K562 (cell line): ENCODE data around the gene SAMD11. TPM values are rescaled to one million over a fixed set of nuclear protein-coding genes. Genes with fewer than 3 reads are reported as not detected.
A peak's percentile ranks its signal among the peaks of the same experiment; 100 is the strongest.

ENCODE experiments used
- E2F3 ChIP-seq: fragments of 250-450 bp; sonication (Bioruptor Pico); IDR thresholded peaks from 2 replicates; pipeline ENCODE4 v1.4.0; 2020; ENCODE audit warnings: mild to moderate bottlenecking
- FOXK2 ChIP-seq, 2 experiments: fragments of 450-650 bp; IDR thresholded peaks in 1 of 2; conservative IDR thresholded peaks in 1 of 2; 2 replicates each; pipeline ENCODE4 v1.6.1; 2016; ENCODE audit warnings: low read depth in 2 of 2, mild to moderate bottlenecking in 1 of 2
- GABPB2 ChIP-seq: fragments of 250-450 bp; sonication (Bioruptor Pico); conservative IDR thresholded peaks from 2 replicates; pipeline ENCODE4 v1.5.1; 2021; ENCODE audit warnings: mild to moderate bottlenecking
- HMG20A ChIP-seq: fragments of 450-650 bp; formaldehyde crosslinking; conservative IDR thresholded peaks from 2 replicates; pipeline ENCODE4 v1.4.0; 2020; ENCODE audit warnings: mild to moderate bottlenecking, mixed read lengths
- ID3 ChIP-seq, 2 experiments: fragments of 250-450 bp in 1 of 2; fragments of 450-650 bp in 1 of 2; sonication (Bioruptor Pico) in 1 of 2; IDR thresholded peaks; 2 replicates each; pipeline versions ENCODE4 v1.6.1 to v1.8.0; 2016 to 2021; ENCODE audit warnings: mild to moderate bottlenecking in 2 of 2, moderate library complexity in 2 of 2, missing compliant biosample characterization in 1 of 2, missing genetic modification characterization in 1 of 2
- ILK ChIP-seq: fragments of 450-650 bp; IDR thresholded peaks from 2 replicates; pipeline ENCODE4 v1.6.1; 2016; ENCODE audit warnings: missing genetic modification characterization, low read depth, mild to moderate bottlenecking, missing compliant biosample characterization, moderate library complexity, borderline replicate concordance
- IRF1 ChIP-seq: sonication (generic); formaldehyde crosslinking; IDR thresholded peaks from 2 replicates; pipeline ENCODE4 v1.8.0; 2022; ENCODE audit warnings: missing genetic modification reagents, mild to moderate bottlenecking, borderline replicate concordance
- KDM1A ChIP-seq, 2 experiments: fragments of 450-650 bp; IDR thresholded peaks; 2 replicates each; pipeline ENCODE4 v1.6.1; 2016; ENCODE audit warnings: mild to moderate bottlenecking in 2 of 2
- MBD1 ChIP-seq: fragments of 250-450 bp; sonication (Bioruptor Pico); IDR thresholded peaks from 2 replicates; pipeline ENCODE4 v1.8.0; 2022; ENCODE audit warnings: inconsistent platforms
- MLX ChIP-seq, 2 experiments: fragments of 450-650 bp in 1 of 2; sonication (generic) in 1 of 2; formaldehyde crosslinking; conservative IDR thresholded peaks; 2 replicates each; pipeline versions ENCODE4 v1.4.0 to v1.8.1; 2020 to 2022; ENCODE audit warnings: mild to moderate bottlenecking in 1 of 2, missing genetic modification reagents in 1 of 2
- MTA2 ChIP-seq: fragments of 450-650 bp; IDR thresholded peaks from 2 replicates; pipeline ENCODE4 v1.6.1; 2016; ENCODE audit warnings: low read depth
- POLR2A ChIP-seq: fragments of 450-650 bp; conservative IDR thresholded peaks from 2 replicates; pipeline ENCODE4 v1.6.1; 2016
- RAD21 ChIP-seq, 2 experiments: fragments of 250-450 bp in 1 of 2; fragments of 450-650 bp in 1 of 2; sonication (Bioruptor Pico) in 1 of 2; formaldehyde crosslinking in 1 of 2; IDR thresholded peaks in 1 of 2; conservative IDR thresholded peaks in 1 of 2; 2 replicates each; pipeline versions ENCODE4 v1.4.0 to v1.8.0; 2020 to 2022; ENCODE audit warnings: mild to moderate bottlenecking in 2 of 2, moderate library complexity in 1 of 2
- SNRNP70 ChIP-seq: fragments of 200-400 bp; formaldehyde crosslinking; optimal IDR thresholded peaks from 2 replicates; pipeline ENCODE3; 2017; ENCODE audit warnings: low read depth, low read length
- SRF ChIP-seq, 2 experiments: fragments of 250-450, 450-650 bp in 1 of 2; sonication (Bioruptor Pico) in 1 of 2; sonication (generic) in 1 of 2; formaldehyde crosslinking; IDR thresholded peaks; 2 replicates each; pipeline versions ENCODE4 v1.5.0 to v1.5.1; 2020 to 2022; ENCODE audit warnings: mild to moderate bottlenecking in 1 of 2, missing genetic modification reagents in 1 of 2
- SRSF7 ChIP-seq: fragments of 200-400 bp; formaldehyde crosslinking; optimal IDR thresholded peaks from 2 replicates; pipeline ENCODE3; 2017; ENCODE audit warnings: mild to moderate bottlenecking, low read depth, low read length
- THRAP3 ChIP-seq: fragments of 450-650 bp; IDR thresholded peaks from 2 replicates; pipeline ENCODE4 v1.6.1; 2016; ENCODE audit warnings: mild to moderate bottlenecking, inconsistent platforms, borderline replicate concordance
- TOE1 ChIP-seq, 2 experiments: fragments of 450-650 bp in 1 of 2; sonication (generic) in 1 of 2; formaldehyde crosslinking in 1 of 2; IDR thresholded peaks; 2 replicates each; pipeline versions ENCODE4 v1.7.1 to v1.8.0; 2016 to 2022; ENCODE audit warnings: borderline replicate concordance in 2 of 2, mild to moderate bottlenecking in 2 of 2, antibody characterized with exemption in 1 of 2, inconsistent platforms in 1 of 2, low read depth in 1 of 2, missing genetic modification reagents in 1 of 2, moderate library complexity in 1 of 2
- ZNF263 ChIP-seq: sonication (generic); formaldehyde crosslinking; IDR thresholded peaks from 2 replicates; pipeline ENCODE4 v1.8.0; 2022; ENCODE audit warnings: mild to moderate bottlenecking, missing genetic modification reagents, borderline replicate concordance
- ZNF551 ChIP-seq: fragments of 250-450 bp; sonication (Bioruptor Pico); IDR thresholded peaks from 2 replicates; pipeline ENCODE4 v1.5.0; 2021; ENCODE audit warnings: mild to moderate bottlenecking, moderate library complexity
- ZNF77 ChIP-seq: fragments of 250-450 bp; sonication (Bioruptor Pico); IDR thresholded peaks from 2 replicates; pipeline ENCODE4 v1.5.0; 2020
- ZZZ3 ChIP-seq: fragments of 450-650 bp; IDR thresholded peaks from 2 replicates; pipeline ENCODE4 v1.6.1; 2016; ENCODE audit warnings: antibody characterized with exemption, mild to moderate bottlenecking, moderate library complexity
- polyA plus RNA-seq, 8 experiments: library from polyadenylated mRNA; depleted of rRNA in 4 of 8; stranded (reverse) in 5 of 8; unstranded in 3 of 8; fragments of >200 nt; fragmentation: Nextera tagmentation in 2 of 8; fragmentation: Illumina TruSeq in 1 of 8; extraction: Ambion mirVana in 2 of 8; extraction: Trizol in 1 of 8; gene quantifications; 2 replicates each; pipeline versions ENCODE4 v1.2.1 to v1.2.3, GENCODE V29; 2011 to 2014; ENCODE audit warnings: inconsistent platforms in 1 of 8, missing spikeins in 1 of 8
- total RNA-seq, 7 experiments: library from RNA; depleted of rRNA in 6 of 7; stranded (reverse); fragments of >200 nt in 6 of 7; fragmentation: Illumina TruSeq in 2 of 7; extraction: Trizol in 2 of 7; gene quantifications; 2 replicates each; pipeline versions ENCODE4 v1.2.1 to v1.2.3, GENCODE V29; 2011 to 2021; ENCODE audit warnings: low replicate concordance in 1 of 7
- TF ChIP-seq, protein P1 (sequence below), 2 experiments: fragments of 450-650 bp; IDR thresholded peaks; 2 replicates each; pipeline ENCODE4 v1.6.1; 2016

The SAMD11 gene
- total and polyA plus RNA-seq, 9 of the 15 experiments (the other 6 are each of a cell fraction or from before 2014, with no cell fraction given): 0.07 to 0.82 (median 0.11) TPM; not detected in 2

- TF ChIP-seq ID3 (CRISPR knock-in tag; IDR thresholded peaks at IDR 0.05) (no peak), ID3 (tag; IDR thresholded peaks at IDR 0.05) (no peak), SRSF7 (no peak), RAD21 (CRISPR knock-in tag; conservative IDR thresholded peaks at IDR 0.05 in 1 of 2, IDR thresholded peaks at IDR 0.05 in 1 of 2) (peak; percentile 91 to 94), MTA2 (no peak), ZNF551 (CRISPR knock-in tag) (no peak), ILK (tag) (no peak), TOE1 (IDR thresholded peaks at IDR 0.05; ENCODE audit: borderline replicate concordance) (no peak), TOE1 (CRISPR knock-in tag; IDR thresholded peaks at IDR 0.05; ENCODE audit: borderline replicate concordance, low read depth) (peak; percentile 85; the same call in 1 of the 2 replicates), KDM1A (IDR thresholded peaks at IDR 0.05) (no peak), E2F3 (CRISPR knock-in tag) (peak; percentile 78), MLX (CRISPR knock-in tag; conservative IDR thresholded peaks at IDR 0.05) (0 out of 4 replicates have a peak, but pooled peaks of 1 of the 2 experiments have one; percentile 59), GABPB2 (CRISPR knock-in tag) (no peak), ZZZ3 (no peak), ZNF263 (peak; percentile 86), HMG20A (CRISPR knock-in tag) (no peak), ZNF77 (CRISPR knock-in tag) (no peak), IRF1 (no peak), THRAP3 (no peak), FOXK2 (conservative IDR thresholded peaks at IDR 0.05 in 1 of 2, IDR thresholded peaks at IDR 0.05 in 1 of 2; ENCODE audit: low read depth in 2 of 2) (no peak), SRF (CRISPR knock-in tag; IDR thresholded peaks at IDR 0.05) (no peak), MBD1 (CRISPR knock-in tag) (no peak), POLR2A (no peak; the same call in 1 of the 2 replicates), SNRNP70 (no peak)
- TF ChIP-seq, protein P1, sequence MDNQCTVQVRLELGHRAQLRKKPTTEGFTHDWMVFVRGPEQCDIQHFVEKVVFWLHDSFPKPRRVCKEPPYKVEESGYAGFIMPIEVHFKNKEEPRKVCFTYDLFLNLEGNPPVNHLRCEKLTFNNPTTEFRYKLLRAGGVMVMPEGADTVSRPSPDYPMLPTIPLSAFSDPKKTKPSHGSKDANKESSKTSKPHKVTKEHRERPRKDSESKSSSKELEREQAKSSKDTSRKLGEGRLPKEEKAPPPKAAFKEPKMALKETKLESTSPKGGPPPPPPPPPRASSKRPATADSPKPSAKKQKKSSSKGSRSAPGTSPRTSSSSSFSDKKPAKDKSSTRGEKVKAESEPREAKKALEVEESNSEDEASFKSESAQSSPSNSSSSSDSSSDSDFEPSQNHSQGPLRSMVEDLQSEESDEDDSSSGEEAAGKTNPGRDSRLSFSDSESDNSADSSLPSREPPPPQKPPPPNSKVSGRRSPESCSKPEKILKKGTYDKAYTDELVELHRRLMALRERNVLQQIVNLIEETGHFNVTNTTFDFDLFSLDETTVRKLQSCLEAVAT (IDR thresholded peaks at IDR 0.05): no peak
These were observed 19.3 kb upstream of the SAMD11 start (continued) for GRCh38 chr1:904310-904950.
